Measurements from ENCODE around the gene CPT1A.
"Not testable (repeated sequence)": the region's sequence is repeated elsewhere in the genome, so short reads cannot be mapped to it uniquely, and the experiment has no call there.

The CPT1A gene

GRCh38 chr11:68865241-68865640 is 23.5 kb upstream of the CPT1A start:
- H3K4me3 ChIP-seq (ENCODE audit: low read depth, low read length), result no peak overlapping the region
- DNase-seq (ENCODE audit: low read depth), result no peak
- no peak for TF ChIP-seq POLR2A (IDR thresholded peaks at IDR 0.05; ENCODE audit: extremely low read depth, insufficient read length)
- TF ChIP-seq CTCF (IDR thresholded peaks at IDR 0.05; ENCODE audit: low read depth, low read length), result no peak
- TF ChIP-seq MYC (IDR thresholded peaks at IDR 0.05; ENCODE audit: low read depth, low read length), result no peak
- TF ChIP-seq, protein P1, sequence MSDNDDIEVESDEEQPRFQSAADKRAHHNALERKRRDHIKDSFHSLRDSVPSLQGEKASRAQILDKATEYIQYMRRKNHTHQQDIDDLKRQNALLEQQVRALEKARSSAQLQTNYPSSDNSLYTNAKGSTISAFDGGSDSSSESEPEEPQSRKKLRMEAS (IDR thresholded peaks at IDR 0.05; ENCODE audit: low read depth, low read length), result no peak

- no peak overlapping the region for H3K4me3 ChIP-seq (ENCODE audit: low read depth, low read length)
- DNase-seq (ENCODE audit: low read depth), result no peak
- TF ChIP-seq, protein P1 (IDR thresholded peaks at IDR 0.05; ENCODE audit: low read depth, low read length), result no peak
- TF ChIP-seq MYC (IDR thresholded peaks at IDR 0.05; ENCODE audit: low read depth, low read length) (no peak), CTCF (IDR thresholded peaks at IDR 0.05; ENCODE audit: low read depth, low read length) (no peak), POLR2A (IDR thresholded peaks at IDR 0.05; ENCODE audit: extremely low read depth, insufficient read length) (no peak)
Observed at GRCh38 chr11:68863553-68864265, 22.0 kb upstream of the CPT1A start.

DNA sequence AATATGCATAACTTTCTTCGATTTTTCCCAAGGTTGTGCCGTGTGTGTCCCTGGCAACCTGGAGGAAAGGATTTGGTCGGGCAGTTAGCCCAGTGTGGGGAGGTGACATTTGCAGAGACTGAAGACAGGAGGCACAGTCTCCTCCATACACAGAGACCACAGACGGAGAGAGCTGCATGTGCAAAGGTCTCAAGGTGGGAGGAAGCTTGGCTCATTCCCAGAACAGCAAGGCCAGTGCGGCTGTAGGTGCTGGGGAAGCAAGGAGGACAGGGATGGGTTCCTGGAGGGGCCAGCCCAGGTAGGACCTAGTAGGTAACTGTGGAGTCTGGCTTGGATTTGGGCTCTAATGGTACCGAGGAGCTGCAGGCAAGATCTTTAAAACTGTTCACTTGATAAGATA is 20.7 kb upstream of the CPT1A start:
- no peak for DNase-seq (ENCODE audit: low read depth)
- TF ChIP-seq CTCF (IDR thresholded peaks at IDR 0.05; ENCODE audit: low read depth, low read length) (no peak), MYC (IDR thresholded peaks at IDR 0.05; ENCODE audit: low read depth, low read length) (no peak), POLR2A (IDR thresholded peaks at IDR 0.05; ENCODE audit: extremely low read depth, insufficient read length) (no peak)
- TF ChIP-seq, protein P1 (IDR thresholded peaks at IDR 0.05; ENCODE audit: low read depth, low read length), result no peak
- no peak overlapping the region for H3K4me3 ChIP-seq (ENCODE audit: low read depth, low read length)

- H3K4me3 ChIP-seq (ENCODE audit: low read depth, low read length), result no peak overlapping the region
- no peak for DNase-seq (ENCODE audit: low read depth)
- TF ChIP-seq MYC (IDR thresholded peaks at IDR 0.05; ENCODE audit: low read depth, low read length) (no peak), POLR2A (IDR thresholded peaks at IDR 0.05; ENCODE audit: extremely low read depth, insufficient read length) (no peak), CTCF (IDR thresholded peaks at IDR 0.05; ENCODE audit: low read depth, low read length) (no peak)
- TF ChIP-seq, protein P1 (IDR thresholded peaks at IDR 0.05; ENCODE audit: low read depth, low read length), result no peak
Observed at GRCh38 chr11:68859123-68859522, 17.4 kb upstream of the CPT1A start.

DNA sequence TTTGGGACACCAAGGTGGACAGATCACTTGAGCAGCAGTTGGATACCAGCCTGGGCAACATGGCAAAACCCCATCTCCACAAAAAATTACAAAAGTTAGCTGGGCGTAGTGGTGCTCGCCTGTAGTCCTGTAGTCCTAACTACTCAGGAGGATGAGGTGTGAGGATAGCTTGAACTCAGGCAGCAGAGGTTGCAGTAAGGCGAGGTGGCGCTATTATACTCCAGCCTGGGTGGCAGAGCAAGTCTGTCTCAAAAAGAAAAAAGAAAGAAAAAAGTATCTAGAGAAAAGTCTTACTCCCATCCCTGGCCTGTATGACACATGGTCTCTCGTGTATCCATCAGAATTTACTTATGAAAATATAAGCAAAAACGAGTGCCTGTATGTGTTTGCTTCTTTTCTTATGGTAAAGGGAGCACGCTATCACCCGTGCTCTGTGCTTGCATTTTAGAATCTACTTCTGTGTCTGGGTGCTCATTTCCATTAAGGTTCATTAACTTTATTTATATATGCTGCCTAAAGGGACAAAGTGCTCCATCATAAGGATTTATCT is 15.4 kb upstream of the CPT1A start:
- TF ChIP-seq CTCF (IDR thresholded peaks at IDR 0.05; ENCODE audit: low read depth, low read length) (no peak), MYC (IDR thresholded peaks at IDR 0.05; ENCODE audit: low read depth, low read length) (no peak), POLR2A (IDR thresholded peaks at IDR 0.05; ENCODE audit: extremely low read depth, insufficient read length) (no peak)
- TF ChIP-seq, protein P1 (IDR thresholded peaks at IDR 0.05; ENCODE audit: low read depth, low read length), result no peak
- DNase-seq (ENCODE audit: low read depth), result no peak
- H3K4me3 ChIP-seq (ENCODE audit: low read depth, low read length), result no peak overlapping the region

- not testable (repeated sequence) for DNase-seq (ENCODE audit: low read depth); H3K4me3 ChIP-seq (ENCODE audit: low read depth, low read length)
Observed at GRCh38 chr11:68856425-68857030, 14.8 kb upstream of the CPT1A start.
